Hepatocyte (in vitro differentiated cells): Measurements from ENCODE around the gene ATXN1. TPM values are rescaled to one million over a fixed set of nuclear protein-coding genes. Genes with fewer than 3 reads are reported as not detected.

ENCODE experiments used
- DNase-seq: peaks from one replicate; pipeline ENCODE4 v3.0.0-alpha.2; 2016; ENCODE audit warnings: low spot score
- H2AFZ ChIP-seq: fragments of 200-600 bp; sonication (generic); 2 replicates; pipeline ENCODE4 v1.6.0; 2016; ENCODE audit warnings: antibody characterized with exemption, mild to moderate bottlenecking
- H3K27ac ChIP-seq: fragments of 200-600 bp; sonication (generic); 2 replicates; pipeline ENCODE4 v1.5.1; 2016; ENCODE audit warnings: mild to moderate bottlenecking
- H3K27me3 ChIP-seq: fragments of 200-600 bp; sonication (generic); 2 replicates; pipeline ENCODE4 v1.6.1; 2016
- H3K36me3 ChIP-seq: fragments of 200-600 bp; sonication (generic); replicated peaks from 2 replicates; pipeline ENCODE4 v1.5.1; 2016; ENCODE audit warnings: low read depth; ENCODE audit not compliant: insufficient read depth
- H3K4me1 ChIP-seq: fragments of 200-600 bp; sonication (generic); 2 replicates; pipeline ENCODE4 v1.5.1; 2016; ENCODE audit warnings: mild to moderate bottlenecking, moderate library complexity; ENCODE audit not compliant: insufficient read depth
- H3K4me2 ChIP-seq: fragments of 200-600 bp; sonication (generic); 2 replicates; pipeline ENCODE4 v1.6.0; 2016
- H3K4me3 ChIP-seq: fragments of 200-600 bp; sonication (generic); 2 replicates; pipeline ENCODE4 v1.5.1; 2016; ENCODE audit warnings: mild to moderate bottlenecking
- H3K79me2 ChIP-seq: fragments of 200-600 bp; sonication (generic); 2 replicates; pipeline ENCODE4 v1.6.0; 2017; ENCODE audit warnings: mild to moderate bottlenecking
- H3K9me2 ChIP-seq: fragments of 200-600 bp; sonication (generic); replicated peaks from 2 replicates; pipeline ENCODE4 v1.6.0; 2017; ENCODE audit warnings: mild to moderate bottlenecking; ENCODE audit not compliant: insufficient read depth
- H3K9me3 ChIP-seq: fragments of 200-600 bp; sonication (generic); 2 replicates; pipeline ENCODE4 v1.5.1; 2016; ENCODE audit warnings: low read depth, mild to moderate bottlenecking
- H4K20me1 ChIP-seq: fragments of 200-600 bp; sonication (generic); 2 replicates; pipeline ENCODE4 v1.6.0; 2016; ENCODE audit warnings: mild to moderate bottlenecking; ENCODE audit not compliant: insufficient read depth, poor library complexity, severe bottlenecking
- CTCF ChIP-seq: fragments of 200-600 bp; sonication (generic); IDR thresholded peaks from 2 replicates; pipeline ENCODE4 v1.5.1; 2016; ENCODE audit warnings: antibody characterized with exemption, mild to moderate bottlenecking; ENCODE audit not compliant: poor library complexity
- EZH2 ChIP-seq: fragments of 200-600 bp; sonication (generic); IDR thresholded peaks from 2 replicates; pipeline ENCODE4 v1.6.1; 2016; ENCODE audit warnings: antibody characterized with exemption, mild to moderate bottlenecking, borderline replicate concordance
- EZH2phosphoT487 ChIP-seq: fragments of 200-600 bp; sonication (generic); IDR thresholded peaks from one replicate; pipeline ENCODE4 v1.6.1; 2018; ENCODE audit warnings: antibody characterized with exemption, mild to moderate bottlenecking, low read depth, moderate library complexity; ENCODE audit not compliant: unreplicated experiment, severe bottlenecking
- WGBS: methylation state at CpG from one replicate; pipeline ENCODE4 v1.1.6; 2016; ENCODE audit warnings: low lambda C conversion rate; ENCODE audit errors: missing lambda C conversion rate; 5-methylcytosine and 5-hydroxymethylcytosine counted together
- polyA plus RNA-seq: library from polyadenylated mRNA; unstranded; fragments of >200 nt; fragmentation: Nextera tagmentation; extraction: Ambion mirVana; gene quantifications from 2 replicates; pipeline ENCODE4 v1.2.1, GENCODE V29; 2016
- total RNA-seq: library from RNA; depleted of rRNA; stranded (reverse); fragments of >200 nt; gene quantifications from 2 replicates; pipeline ENCODE4 v1.2.3, GENCODE V29; 2014

Gene ATXN1
- total and polyA plus RNA-seq, 2 experiments from 2014 or later: 14.7 to 32.6 TPM

GRCh38 chr6:16512544-16513290, 248.5 kb downstream of the ATXN1 start:
- no peaks in the 10 kb centered on the region for H4K20me1 ChIP-seq
- DNase-seq: no peak

GRCh38 chr6:16511723-16512489, 249.4 kb downstream of the ATXN1 start:
- H3K4me3 ChIP-seq: no peak overlapping the region
- H3K4me2 ChIP-seq: no peak overlapping the region
- WGBS: 59% methylated on average over 10 of the region's 10 CpGs
- H3K9me3 ChIP-seq: no peaks in the 10 kb centered on the region
- no peaks in the 10 kb centered on the region for H3K9me2 ChIP-seq
- no peak overlapping the region for H2AFZ ChIP-seq
- H3K4me1 ChIP-seq: peaks cover 19% of the 10 kb centered on the region
- peak overlapping the region; percentile 29 for H3K27ac ChIP-seq
- H3K79me2 ChIP-seq: peaks cover 7% of the 10 kb centered on the region
- DNase-seq: no peak
- H3K36me3 ChIP-seq: no peaks in the 10 kb centered on the region
- no peaks in the 10 kb centered on the region for H4K20me1 ChIP-seq
- TF ChIP-seq EZH2phosphoT487 (no peak), CTCF (no peak), EZH2 (no peak)
- H3K27me3 ChIP-seq: no peaks in the 10 kb centered on the region

More at GRCh38 chr6:16512544-16513290, 248.5 kb downstream of the ATXN1 start:
- no peaks in the 10 kb centered on the region for H3K9me3 ChIP-seq
- no peak overlapping the region for H2AFZ ChIP-seq
- H3K4me2 ChIP-seq: no peak overlapping the region
- 80% methylated on average over 6 of the region's 6 CpGs for WGBS
- H3K4me3 ChIP-seq: no peak overlapping the region
- peak overlapping the region; percentile 29 for H3K27ac ChIP-seq
- H3K79me2 ChIP-seq: peaks cover 10% of the 10 kb centered on the region
- H3K27me3 ChIP-seq: no peaks in the 10 kb centered on the region
- H3K36me3 ChIP-seq: no peaks in the 10 kb centered on the region
- TF ChIP-seq EZH2phosphoT487: no peak
- TF ChIP-seq CTCF: no peak
- no peak for TF ChIP-seq EZH2
- H3K4me1 ChIP-seq: peaks cover 19% of the 10 kb centered on the region
- no peaks in the 10 kb centered on the region for H3K9me2 ChIP-seq

- Histone ChIP-seq H3K79me2 (peaks cover 7% of the 10 kb centered on the region), H3K27ac (no peak overlapping the region), H3K4me1 (peaks cover 19% of the 10 kb centered on the region), H3K9me2 (no peaks in the 10 kb centered on the region), H3K36me3 (no peaks in the 10 kb centered on the region), H3K4me2 (no peak overlapping the region), H4K20me1 (no peaks in the 10 kb centered on the region), H2AFZ (no peak overlapping the region), H3K9me3 (no peaks in the 10 kb centered on the region), H3K27me3 (no peaks in the 10 kb centered on the region), H3K4me3 (no peak overlapping the region)
- 72% methylated on average over 4 of the region's 4 CpGs for WGBS
- TF ChIP-seq EZH2phosphoT487 (no peak), CTCF (peak; percentile 56), EZH2 (no peak)
- peak; percentile 52 for DNase-seq
Measured at GRCh38 chr6:16511040-16511660, 250.1 kb downstream of the ATXN1 start.
